A549 (cell line): ENCODE results near the gene NCS1. TPM values are rescaled to one million over a fixed set of nuclear protein-coding genes. Genes with fewer than 3 reads are reported as not detected.
A peak's percentile ranks its signal among the peaks of the same experiment; 100 is the strongest.

ENCODE experiments used
- ATAC-seq, 2 experiments: fragments of 200-7000 bp in 1 of 2; fragments of >200 bp in 1 of 2; cut with Nextera tagmentation in 1 of 2; cut with Tn5 transposase in 1 of 2; 3 replicates each; pipeline versions ENCODE4 v1.8.0 to v1.9.1; 2018 to 2020; ENCODE audit warnings: mild to moderate bottlenecking in 1 of 2, moderate library complexity in 1 of 2
- CTCF ChIA-PET: fragments of 300-600 bp; sonication (Branson Sonifier 250); formaldehyde crosslinking; extraction: SDS; loops from one replicate; lab custom pipeline; 2021; ENCODE audit warnings: antibody characterized with exemption, inconsistent platforms; lab: Yijun Ruan, JAX
- POLR2A ChIA-PET: fragments of 350-600 bp; formaldehyde crosslinking; extraction: SDS; loops from one replicate; lab custom pipeline; 2021; ENCODE audit warnings: antibody characterized with exemption, inconsistent platforms; lab: Yijun Ruan, JAX
- DNase-seq, 2 experiments: peaks; one replicate each; pipeline versions ENCODE4 v3.0.0 to v3.0.0-alpha.2; 2011 to 2016; ENCODE audit warnings: low read depth in 1 of 2, low spot score in 1 of 2
- FAIRE-seq: peaks from 2 replicates; lab custom pipeline; 2011; peaks lifted over from hg19 to GRCh38; lab: Jason Lieb, UNC
- H3K27ac ChIP-seq, 2 experiments: fragments of >200 bp; sonication (Bioruptor Twin); formaldehyde crosslinking; 3 replicates each; pipeline ENCODE4 v1.5.1; 2016 to 2017
- H3K4me1 ChIP-seq: fragments of >200 bp; sonication (Bioruptor Twin); formaldehyde crosslinking; 3 replicates; pipeline ENCODE4 v1.6.1; 2016
- H3K4me2 ChIP-seq: fragments of >200 bp; sonication (Bioruptor Twin); formaldehyde crosslinking; 3 replicates; pipeline ENCODE4 v1.6.1; 2016
- H3K4me3 ChIP-seq: fragments of >200 bp; sonication (Bioruptor Twin); formaldehyde crosslinking; 3 replicates; pipeline ENCODE4 v1.5.1; 2016
- H3K9me3 ChIP-seq: fragments of >200 bp; sonication (Bioruptor Twin); formaldehyde crosslinking; 3 replicates; pipeline ENCODE4 v1.6.1; 2016
- CEBPB ChIP-seq, 2 experiments: fragments of >200 bp in 1 of 2; sonication (Bioruptor Twin) in 1 of 2; formaldehyde crosslinking in 1 of 2; IDR thresholded peaks; 2 replicates each; pipeline ENCODE4 v1.6.1; 2012 to 2016
- EHF ChIP-seq: fragments of 250-450 bp; sonication (Bioruptor Pico); IDR thresholded peaks from 2 replicates; pipeline ENCODE4 v1.5.0; 2020; ENCODE audit warnings: mild to moderate bottlenecking
- HEYL ChIP-seq: fragments of 250-450 bp; sonication (Bioruptor Pico); IDR thresholded peaks from 2 replicates; pipeline ENCODE4 v1.8.0; 2021; ENCODE audit warnings: mild to moderate bottlenecking, moderate library complexity
- KDM1A ChIP-seq: fragments of 200-600 bp; sonication (generic); IDR thresholded peaks from 2 replicates; pipeline ENCODE4 v1.6.1; 2016; ENCODE audit warnings: low read depth, mild to moderate bottlenecking
- MAFK ChIP-seq: fragments of 450-650 bp; IDR thresholded peaks from 2 replicates; pipeline ENCODE4 v1.6.1; 2014; ENCODE audit not compliant: partially characterized antibody
- MYC ChIP-seq: IDR thresholded peaks from 2 replicates; pipeline ENCODE4 v1.6.1; 2012; ENCODE audit warnings: mild to moderate bottlenecking, inconsistent platforms, low read length, improper control_type of control experiment, borderline replicate concordance
- NFE2L2 ChIP-seq: fragments of 150-350 bp; conservative IDR thresholded peaks from 2 replicates; pipeline ENCODE4 v1.6.1; 2014; ENCODE audit warnings: low read length
- NPAS2 ChIP-seq: fragments of 250-450 bp; sonication (Bioruptor Pico); IDR thresholded peaks from 2 replicates; pipeline ENCODE4 v1.8.0; 2022; ENCODE audit warnings: mild to moderate bottlenecking, moderate library complexity, borderline replicate concordance
- NR3C1 ChIP-seq: fragments of >200 bp; sonication (Bioruptor Twin); formaldehyde crosslinking; IDR thresholded peaks from 3 replicates; pipeline ENCODE4 v1.6.1; 2017
- RNF2 ChIP-seq: fragments of 200-600 bp; sonication (generic); IDR thresholded peaks from 2 replicates; pipeline ENCODE4 v1.6.1; 2016; ENCODE audit warnings: low read depth, mild to moderate bottlenecking, antibody characterized with exemption, moderate library complexity, borderline replicate concordance
- SMC3 ChIP-seq: fragments of >200 bp; sonication (Bioruptor Twin); formaldehyde crosslinking; IDR thresholded peaks from 3 replicates; pipeline ENCODE4 v1.6.1; 2018; ENCODE audit warnings: inconsistent platforms
- ZFP36 ChIP-seq: fragments of 450-650 bp; IDR thresholded peaks from 2 replicates; pipeline ENCODE4 v1.6.1; 2014; ENCODE audit warnings: borderline replicate concordance; ENCODE audit not compliant: partially characterized antibody
- ZNF302 ChIP-seq: fragments of 250-450 bp; sonication (Bioruptor Pico); IDR thresholded peaks from 2 replicates; pipeline ENCODE4 v1.9.0; 2021; ENCODE audit warnings: inconsistent platforms, mild to moderate bottlenecking, moderate library complexity
- ZSCAN20 ChIP-seq: fragments of 250-450 bp; sonication (Bioruptor Pico); IDR thresholded peaks from 2 replicates; pipeline ENCODE4 v1.8.0; 2022; ENCODE audit warnings: mild to moderate bottlenecking, moderate library complexity
- WGBS: methylation state at CpG from one replicate; pipeline ENCODE4 v1.1.6; 2017; ENCODE audit errors: missing lambda C conversion rate; 5-methylcytosine and 5-hydroxymethylcytosine counted together
- polyA plus RNA-seq, 4 experiments: library from polyadenylated mRNA; depleted of rRNA in 3 of 4; stranded (reverse); fragments of >200 nt; fragmentation: RNase III in 1 of 4; extraction: RNeasy Plus Mini Kit Qiagen cat#74134 plus additional on column Dnase treatment in 1 of 4; gene quantifications; 2 replicates in 3 of 4; 3 replicates in 1 of 4; pipeline ENCODE4 v1.2.3, GENCODE V29; 2011 to 2017
- TF ChIP-seq, protein P1 (sequence below): fragments of 250-450 bp; sonication (Bioruptor Pico); IDR thresholded peaks from 2 replicates; pipeline ENCODE4 v1.5.0; 2021; ENCODE audit warnings: mild to moderate bottlenecking, moderate library complexity, borderline replicate concordance
- TF ChIP-seq, protein P2 (sequence below): fragments of >200 bp; sonication (Bioruptor Twin); formaldehyde crosslinking; IDR thresholded peaks from 3 replicates; pipeline ENCODE4 v1.5.1; 2016
- TF ChIP-seq, protein P3 (sequence below): fragments of 450-650 bp; IDR thresholded peaks from 2 replicates; pipeline ENCODE4 v1.6.1; 2014; ENCODE audit warnings: antibody characterized with exemption
- TF ChIP-seq, protein P4 (sequence below): fragments of 200-600 bp; sonication (generic); IDR thresholded peaks from 2 replicates; pipeline ENCODE4 v1.6.1; 2016; ENCODE audit warnings: antibody characterized with exemption, mild to moderate bottlenecking, moderate library complexity

Gene NCS1
- polyA plus RNA-seq, 2 of the 4 experiments (the other 2 are of a cell fraction), result 17.9 to 21.9 TPM

DNA sequence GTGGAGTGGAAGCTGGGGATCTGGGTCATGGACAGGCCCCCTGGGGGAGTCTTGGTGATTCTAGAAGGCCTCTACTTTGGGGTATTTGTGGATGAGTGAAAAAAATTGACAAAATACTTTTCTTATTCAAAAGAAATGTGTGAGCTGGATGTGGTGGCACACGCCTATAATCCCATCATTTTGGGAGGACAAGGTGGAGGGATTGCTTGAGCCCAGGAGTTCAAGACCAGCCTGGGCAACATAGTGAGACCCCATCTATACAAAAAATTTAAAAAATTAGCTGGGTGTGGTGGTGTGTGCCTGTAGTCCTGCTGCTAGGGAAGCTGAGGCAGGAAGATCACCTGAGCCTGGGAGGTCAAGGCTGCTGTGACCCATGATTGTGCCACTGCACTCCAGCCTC lies 6.6 kb upstream of the NCS1 start:
- TF ChIP-seq NR3C1, result no peak
- TF ChIP-seq, protein P1, sequence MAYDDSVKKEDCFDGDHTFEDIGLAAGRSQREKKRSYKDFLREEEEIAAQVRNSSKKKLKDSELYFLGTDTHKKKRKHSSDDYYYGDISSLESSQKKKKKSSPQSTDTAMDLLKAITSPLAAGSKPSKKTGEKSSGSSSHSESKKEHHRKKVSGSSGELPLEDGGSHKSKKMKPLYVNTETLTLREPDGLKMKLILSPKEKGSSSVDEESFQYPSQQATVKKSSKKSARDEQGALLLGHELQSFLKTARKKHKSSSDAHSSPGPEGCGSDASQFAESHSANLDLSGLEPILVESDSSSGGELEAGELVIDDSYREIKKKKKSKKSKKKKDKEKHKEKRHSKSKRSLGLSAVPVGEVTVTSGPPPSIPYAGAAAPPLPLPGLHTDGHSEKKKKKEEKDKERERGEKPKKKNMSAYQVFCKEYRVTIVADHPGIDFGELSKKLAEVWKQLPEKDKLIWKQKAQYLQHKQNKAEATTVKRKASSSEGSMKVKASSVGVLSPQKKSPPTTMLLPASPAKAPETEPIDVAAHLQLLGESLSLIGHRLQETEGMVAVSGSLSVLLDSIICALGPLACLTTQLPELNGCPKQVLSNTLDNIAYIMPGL (CRISPR knock-in tag), result no peak
- TF ChIP-seq RNF2, result no peak
- CTCF ChIA-PET, result interaction anchor here (1.0 to 1.6 kb wide), 4 partner anchors 10 to 57 kb away, joined by 3 to 4 read pairs (median 4); no protein-coding TSS in a partner anchor
- H3K27ac ChIP-seq, result no peak overlapping the region
- no peak overlapping the region for H3K4me3 ChIP-seq
- no peak for DNase-seq
- 94% methylated on average over 1 of the region's 1 CpG for WGBS
- ATAC-seq, result no peak
- H3K4me2 ChIP-seq, result no peak overlapping the region
- no peak for FAIRE-seq
- POLR2A ChIA-PET, result no interaction called here
- H3K4me1 ChIP-seq, result no peaks in the 10 kb centered on the region
- H3K9me3 ChIP-seq, result no peaks in the 10 kb centered on the region

DNA sequence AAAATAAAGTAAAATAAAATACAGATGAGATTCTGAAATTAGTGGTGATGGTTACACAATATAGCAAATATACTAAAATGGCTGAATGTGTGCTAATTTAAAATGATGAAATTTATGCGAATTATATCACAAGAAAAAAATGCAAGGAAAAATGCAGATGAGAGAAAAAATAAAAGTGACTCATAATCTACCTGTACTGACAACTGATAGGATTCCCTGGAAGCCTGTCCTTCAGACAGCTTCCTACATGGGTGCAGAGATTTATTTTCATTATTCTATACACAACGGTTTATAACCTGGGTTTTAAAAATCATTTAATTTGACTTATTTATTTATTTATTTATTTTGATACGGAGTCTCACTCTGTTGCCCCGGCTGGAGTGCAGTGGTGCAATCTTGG lies 5.8 kb upstream of the NCS1 start:
- TF ChIP-seq KDM1A (no peak), CEBPB (IDR thresholded peaks at IDR 0.05) (no peak), SMC3 (no peak)
- FAIRE-seq (no peak), ATAC-seq (no peak), DNase-seq (no peak)
- Histone ChIP-seq H3K4me1 (0 out of 3 replicates have a peak, but pooled peaks cover under 1% of the 10 kb centered on the region), H3K27ac (no peak overlapping the region), H3K4me3 (no peak overlapping the region), H3K9me3 (no peaks in the 10 kb centered on the region), H3K4me2 (no peak overlapping the region)
- ChIA-PET POLR2A (no interaction called here), CTCF (interaction anchor here (0.9 to 1.6 kb wide), 3 partner anchors 10 to 54 kb away, joined by 3 to 4 read pairs (median 4); no protein-coding TSS in a partner anchor)
- 46% methylated on average over 4 of the region's 4 CpGs for WGBS

DNA sequence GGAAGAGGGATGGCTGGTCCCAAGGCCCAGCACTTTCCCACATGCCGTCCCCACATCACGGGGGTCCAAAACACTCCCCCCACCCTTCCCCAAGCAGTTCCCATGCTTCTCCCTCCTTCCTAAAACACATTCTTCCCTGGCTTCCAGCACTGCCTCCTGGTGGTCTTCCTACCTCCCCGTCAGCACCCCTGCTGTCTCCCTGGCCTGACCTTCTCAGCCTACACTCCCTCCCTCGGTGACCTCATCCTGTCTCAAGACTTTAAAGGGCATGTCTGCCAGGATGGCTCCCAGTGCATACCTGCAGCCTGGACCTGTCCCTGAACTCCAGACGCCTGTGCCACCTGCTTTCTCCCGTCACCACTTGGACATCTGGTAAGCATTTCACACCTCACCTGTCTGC lies 4.3 kb upstream of the NCS1 start:
- Histone ChIP-seq H3K4me3 (no peak overlapping the region), H3K27ac (no peak overlapping the region), H3K4me2 (no peak overlapping the region), H3K9me3 (no peaks in the 10 kb centered on the region), H3K4me1 (peaks cover 4% of the 10 kb centered on the region; the same call in 1 of the 3 replicates)
- TF ChIP-seq, protein P2, sequence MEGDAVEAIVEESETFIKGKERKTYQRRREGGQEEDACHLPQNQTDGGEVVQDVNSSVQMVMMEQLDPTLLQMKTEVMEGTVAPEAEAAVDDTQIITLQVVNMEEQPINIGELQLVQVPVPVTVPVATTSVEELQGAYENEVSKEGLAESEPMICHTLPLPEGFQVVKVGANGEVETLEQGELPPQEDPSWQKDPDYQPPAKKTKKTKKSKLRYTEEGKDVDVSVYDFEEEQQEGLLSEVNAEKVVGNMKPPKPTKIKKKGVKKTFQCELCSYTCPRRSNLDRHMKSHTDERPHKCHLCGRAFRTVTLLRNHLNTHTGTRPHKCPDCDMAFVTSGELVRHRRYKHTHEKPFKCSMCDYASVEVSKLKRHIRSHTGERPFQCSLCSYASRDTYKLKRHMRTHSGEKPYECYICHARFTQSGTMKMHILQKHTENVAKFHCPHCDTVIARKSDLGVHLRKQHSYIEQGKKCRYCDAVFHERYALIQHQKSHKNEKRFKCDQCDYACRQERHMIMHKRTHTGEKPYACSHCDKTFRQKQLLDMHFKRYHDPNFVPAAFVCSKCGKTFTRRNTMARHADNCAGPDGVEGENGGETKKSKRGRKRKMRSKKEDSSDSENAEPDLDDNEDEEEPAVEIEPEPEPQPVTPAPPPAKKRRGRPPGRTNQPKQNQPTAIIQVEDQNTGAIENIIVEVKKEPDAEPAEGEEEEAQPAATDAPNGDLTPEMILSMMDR, result no peak
- TF ChIP-seq ZFP36 (no peak), HEYL (CRISPR knock-in tag) (no peak), EHF (CRISPR knock-in tag) (no peak), ZSCAN20 (CRISPR knock-in tag) (no peak), NPAS2 (CRISPR knock-in tag) (no peak), ZNF302 (CRISPR knock-in tag) (no peak), MYC (no peak), MAFK (no peak), NFE2L2 (no peak), CEBPB (IDR thresholded peaks at IDR 0.05) (no peak)
- TF ChIP-seq, protein P3, sequence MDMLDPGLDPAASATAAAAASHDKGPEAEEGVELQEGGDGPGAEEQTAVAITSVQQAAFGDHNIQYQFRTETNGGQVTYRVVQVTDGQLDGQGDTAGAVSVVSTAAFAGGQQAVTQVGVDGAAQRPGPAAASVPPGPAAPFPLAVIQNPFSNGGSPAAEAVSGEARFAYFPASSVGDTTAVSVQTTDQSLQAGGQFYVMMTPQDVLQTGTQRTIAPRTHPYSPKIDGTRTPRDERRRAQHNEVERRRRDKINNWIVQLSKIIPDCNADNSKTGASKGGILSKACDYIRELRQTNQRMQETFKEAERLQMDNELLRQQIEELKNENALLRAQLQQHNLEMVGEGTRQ, result no peak
- TF ChIP-seq, protein P4, sequence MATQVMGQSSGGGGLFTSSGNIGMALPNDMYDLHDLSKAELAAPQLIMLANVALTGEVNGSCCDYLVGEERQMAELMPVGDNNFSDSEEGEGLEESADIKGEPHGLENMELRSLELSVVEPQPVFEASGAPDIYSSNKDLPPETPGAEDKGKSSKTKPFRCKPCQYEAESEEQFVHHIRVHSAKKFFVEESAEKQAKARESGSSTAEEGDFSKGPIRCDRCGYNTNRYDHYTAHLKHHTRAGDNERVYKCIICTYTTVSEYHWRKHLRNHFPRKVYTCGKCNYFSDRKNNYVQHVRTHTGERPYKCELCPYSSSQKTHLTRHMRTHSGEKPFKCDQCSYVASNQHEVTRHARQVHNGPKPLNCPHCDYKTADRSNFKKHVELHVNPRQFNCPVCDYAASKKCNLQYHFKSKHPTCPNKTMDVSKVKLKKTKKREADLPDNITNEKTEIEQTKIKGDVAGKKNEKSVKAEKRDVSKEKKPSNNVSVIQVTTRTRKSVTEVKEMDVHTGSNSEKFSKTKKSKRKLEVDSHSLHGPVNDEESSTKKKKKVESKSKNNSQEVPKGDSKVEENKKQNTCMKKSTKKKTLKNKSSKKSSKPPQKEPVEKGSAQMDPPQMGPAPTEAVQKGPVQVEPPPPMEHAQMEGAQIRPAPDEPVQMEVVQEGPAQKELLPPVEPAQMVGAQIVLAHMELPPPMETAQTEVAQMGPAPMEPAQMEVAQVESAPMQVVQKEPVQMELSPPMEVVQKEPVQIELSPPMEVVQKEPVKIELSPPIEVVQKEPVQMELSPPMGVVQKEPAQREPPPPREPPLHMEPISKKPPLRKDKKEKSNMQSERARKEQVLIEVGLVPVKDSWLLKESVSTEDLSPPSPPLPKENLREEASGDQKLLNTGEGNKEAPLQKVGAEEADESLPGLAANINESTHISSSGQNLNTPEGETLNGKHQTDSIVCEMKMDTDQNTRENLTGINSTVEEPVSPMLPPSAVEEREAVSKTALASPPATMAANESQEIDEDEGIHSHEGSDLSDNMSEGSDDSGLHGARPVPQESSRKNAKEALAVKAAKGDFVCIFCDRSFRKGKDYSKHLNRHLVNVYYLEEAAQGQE, result no peak
- WGBS, result 68% methylated on average over 6 of the region's 6 CpGs
- ChIA-PET CTCF (interaction anchor here (0.6 to 1.2 kb wide), 4 partner anchors 10 to 74 kb away, joined by 3 to 5 read pairs (median 4); no protein-coding TSS in a partner anchor), POLR2A (no interaction called here)
- ATAC-seq (peak in 1 of 2 experiments; percentile 6; a peak in 1 of 6 replicates), FAIRE-seq (no peak), DNase-seq (no peak)
